ENCODE measurements around the gene BBOX1.
"Not testable (repeated sequence)": the region's sequence is repeated elsewhere in the genome, so short reads cannot be mapped to it uniquely, and the experiment has no call there.

Gene BBOX1

GRCh38 chr11:27120211-27120610, 79.6 kb downstream of the BBOX1 start:
- no peak for DNase-seq (ENCODE audit: extremely low read depth in 1 of 2, low read depth in 1 of 2)

GRCh38 chr11:27122001-27122400, 81.4 kb downstream of the BBOX1 start:
- no peak for DNase-seq (ENCODE audit: extremely low read depth in 1 of 2, low read depth in 1 of 2)

GRCh38 chr11:27124514-27125264, 84.1 kb downstream of the BBOX1 start:
- no peak for DNase-seq (ENCODE audit: extremely low read depth in 1 of 2, low read depth in 1 of 2)

GRCh38 chr11:27129686-27130085, 89.1 kb downstream of the BBOX1 start:
- DNase-seq (ENCODE audit: extremely low read depth in 1 of 2, low read depth in 1 of 2): no peak

- no peak for DNase-seq (ENCODE audit: extremely low read depth in 1 of 2, low read depth in 1 of 2)
Observed at GRCh38 chr11:27130806-27131205, 90.2 kb downstream of the BBOX1 start.

- DNase-seq (ENCODE audit: extremely low read depth in 1 of 2, low read depth in 1 of 2): not testable (repeated sequence)
Observed at GRCh38 chr11:27135924-27136329, 95.3 kb downstream of the BBOX1 start.

GRCh38 chr11:27138716-27139115, 98.1 kb downstream of the BBOX1 start:
- DNase-seq (ENCODE audit: extremely low read depth in 1 of 2, low read depth in 1 of 2): no peak

GRCh38 chr11:27139742-27140367, 99.2 kb downstream of the BBOX1 start:
- DNase-seq (ENCODE audit: extremely low read depth in 1 of 2, low read depth in 1 of 2): no peak

- DNase-seq (ENCODE audit: extremely low read depth in 1 of 2, low read depth in 1 of 2): no peak
Observed at GRCh38 chr11:27141576-27141975, 101.0 kb downstream of the BBOX1 start.

GRCh38 chr11:27147916-27148315, 107.3 kb downstream of the BBOX1 start:
- no peak for DNase-seq (ENCODE audit: extremely low read depth in 1 of 2, low read depth in 1 of 2)

- no peak for DNase-seq (ENCODE audit: extremely low read depth in 1 of 2, low read depth in 1 of 2)
Observed at GRCh38 chr11:27148506-27148905, 107.9 kb downstream of the BBOX1 start.

- no peak for DNase-seq (ENCODE audit: extremely low read depth in 1 of 2, low read depth in 1 of 2)
Observed at GRCh38 chr11:27150098-27150497, 109.5 kb downstream of the BBOX1 start.

- no peak for DNase-seq (ENCODE audit: extremely low read depth in 1 of 2, low read depth in 1 of 2)
Observed at GRCh38 chr11:27153136-27153535, 112.5 kb downstream of the BBOX1 start.

- DNase-seq (ENCODE audit: extremely low read depth in 1 of 2, low read depth in 1 of 2): no peak
Observed at GRCh38 chr11:27158456-27159334, 118.1 kb downstream of the BBOX1 start.

- no peak for DNase-seq (ENCODE audit: extremely low read depth in 1 of 2, low read depth in 1 of 2)
Observed at GRCh38 chr11:27159335-27159679, 118.7 kb downstream of the BBOX1 start.

GRCh38 chr11:27161071-27161470, 120.5 kb downstream of the BBOX1 start:
- DNase-seq (ENCODE audit: extremely low read depth in 1 of 2, low read depth in 1 of 2): no peak

- no peak for DNase-seq (ENCODE audit: extremely low read depth in 1 of 2, low read depth in 1 of 2)
Observed at GRCh38 chr11:27162237-27162636, 121.6 kb downstream of the BBOX1 start.

GRCh38 chr11:27166130-27166529, 125.5 kb downstream of the BBOX1 start:
- DNase-seq (ENCODE audit: extremely low read depth in 1 of 2, low read depth in 1 of 2): no peak

- DNase-seq (ENCODE audit: extremely low read depth in 1 of 2, low read depth in 1 of 2): no peak
Observed at GRCh38 chr11:27171376-27171958, 130.9 kb downstream of the BBOX1 start.

GRCh38 chr11:27173545-27173944, 132.9 kb downstream of the BBOX1 start:
- DNase-seq (ENCODE audit: extremely low read depth in 1 of 2, low read depth in 1 of 2): no peak

GRCh38 chr11:27174021-27174420, 133.4 kb downstream of the BBOX1 start:
- DNase-seq (ENCODE audit: extremely low read depth in 1 of 2, low read depth in 1 of 2): no peak
